Osteoblast (primary cell): Measurements from ENCODE around the gene SERPINB8. TPM values are rescaled to one million over a fixed set of nuclear protein-coding genes. Genes with fewer than 3 reads are reported as not detected.
A peak's percentile ranks its signal among the peaks of the same experiment; 100 is the strongest.
"Not testable (repeated sequence)": the region's sequence is repeated elsewhere in the genome, so short reads cannot be mapped to it uniquely, and the experiment has no call there.

ENCODE experiments used
- DNase-seq: peaks from one replicate; pipeline ENCODE4 v3.0.0; 2011; ENCODE audit warnings: low spot score, mixed read lengths; ENCODE audit not compliant: insufficient read length; ENCODE audit errors: missing footprints
- H2AFZ ChIP-seq: 2 replicates; pipeline ENCODE4 v1.6.0; 2011; ENCODE audit warnings: mild to moderate bottlenecking, low read length
- H3K27ac ChIP-seq: 2 replicates; pipeline ENCODE4 v1.5.1; 2011; ENCODE audit warnings: mild to moderate bottlenecking, low read depth, low read length, moderate library complexity
- H3K27me3 ChIP-seq: 2 replicates; pipeline ENCODE4 v1.6.0; 2012; ENCODE audit warnings: mild to moderate bottlenecking, control low read depth, inconsistent platforms, low read length, moderate library complexity; ENCODE audit not compliant: insufficient read depth
- H3K36me3 ChIP-seq: 2 replicates; pipeline ENCODE4 v1.5.1; 2011; ENCODE audit warnings: mild to moderate bottlenecking, low read length, control low read depth, moderate library complexity; ENCODE audit not compliant: insufficient read depth
- H3K4me1 ChIP-seq: 2 replicates; pipeline ENCODE4 v1.5.1; 2011; ENCODE audit warnings: mild to moderate bottlenecking, low read length, control low read depth, moderate library complexity; ENCODE audit not compliant: insufficient read depth
- H3K4me2 ChIP-seq: 2 replicates; pipeline ENCODE4 v1.6.0; 2011; ENCODE audit warnings: mild to moderate bottlenecking, low read length; ENCODE audit not compliant: insufficient read depth
- H3K4me3 ChIP-seq: fragments of 200-600 bp; sonication (generic); 3 replicates; pipeline ENCODE4 v1.5.1; 2012; ENCODE audit warnings: mild to moderate bottlenecking, low read length, inconsistent platforms; ENCODE audit not compliant: insufficient read depth
- H3K79me2 ChIP-seq: 2 replicates; pipeline ENCODE4 v1.6.0; 2012; ENCODE audit warnings: mild to moderate bottlenecking, low read length, control low read depth, inconsistent platforms; ENCODE audit not compliant: insufficient read depth
- H3K9me3 ChIP-seq: 2 replicates; pipeline ENCODE4 v1.5.1; 2011; ENCODE audit warnings: low read depth, low read length, control low read depth
- H4K20me1 ChIP-seq: 2 replicates; pipeline ENCODE4 v1.6.0; 2012; ENCODE audit warnings: mild to moderate bottlenecking, low read length, control low read depth; ENCODE audit not compliant: insufficient read depth
- CTCF ChIP-seq: IDR thresholded peaks from 2 replicates; pipeline ENCODE4 v1.5.1; 2011; ENCODE audit warnings: mild to moderate bottlenecking, low read depth, low read length, moderate library complexity; ENCODE audit errors: extremely low read depth
- total RNA-seq: library from RNA; depleted of rRNA; stranded (reverse); fragments of >200 nt; gene quantifications from 2 replicates; pipeline ENCODE4 v1.2.3, GENCODE V29; 2012

SERPINB8 gene
- total RNA-seq, 1 donor = 30.4 TPM

- no peak for TF ChIP-seq CTCF
- DNase-seq = no peak
- Histone ChIP-seq H4K20me1 (no peaks in the 10 kb centered on the region), H3K4me3 (no peak overlapping the region), H3K27ac (no peak overlapping the region), H3K9me3 (no peaks in the 10 kb centered on the region), H3K79me2 (no peaks in the 10 kb centered on the region), H3K4me2 (no peak overlapping the region), H3K36me3 (no peaks in the 10 kb centered on the region), H2AFZ (no peak overlapping the region), H3K27me3 (peaks cover 21% of the 10 kb centered on the region), H3K4me1 (no peaks in the 10 kb centered on the region)
These were observed 39.0 kb upstream of the SERPINB8 start for GRCh38 chr18:63930773-63931354.

DNA sequence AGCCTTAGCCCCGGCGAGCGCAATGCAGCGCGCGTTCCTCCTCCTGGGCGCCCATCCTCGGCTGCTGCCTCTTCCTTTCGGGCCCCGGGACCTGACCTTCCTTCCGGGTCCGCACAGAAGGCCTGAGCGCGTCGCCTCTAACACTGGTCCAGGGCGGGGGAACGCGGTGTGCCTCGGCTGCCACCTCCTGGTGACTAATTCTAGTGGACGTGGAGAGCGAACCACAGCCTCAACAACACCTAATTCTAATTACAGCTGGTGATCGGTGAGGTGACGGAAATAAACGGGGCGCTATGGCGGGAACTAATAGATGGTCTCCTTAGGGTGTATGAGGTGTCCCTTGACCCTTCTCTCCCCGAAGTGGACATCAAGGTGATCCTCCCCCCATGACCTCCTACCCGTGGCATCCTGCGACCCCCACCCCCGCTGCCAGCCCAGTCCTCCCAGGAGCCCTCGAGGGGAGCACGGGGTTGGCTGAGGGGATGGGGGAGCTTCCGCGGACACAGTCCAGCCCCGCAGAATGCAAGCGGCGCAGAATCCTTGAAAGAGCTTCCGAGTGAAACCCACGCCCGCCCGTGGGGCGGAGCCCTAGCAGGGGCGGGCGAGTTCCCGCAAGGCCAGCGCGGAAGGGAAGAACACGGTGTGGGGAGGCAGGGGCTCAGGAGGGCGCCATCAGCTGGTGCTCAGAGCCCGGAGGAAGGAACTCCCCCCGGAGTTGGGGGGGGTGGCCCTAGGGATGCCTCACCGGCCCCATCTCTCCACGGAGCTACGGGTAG, 33.5 kb upstream of the SERPINB8 start:
- H2AFZ ChIP-seq = peak overlapping the region; percentile 80
- peak; percentile 62 for TF ChIP-seq CTCF
- peak overlapping the region; percentile 89 for H3K4me2 ChIP-seq
- H4K20me1 ChIP-seq = no peaks in the 10 kb centered on the region
- H3K79me2 ChIP-seq = no peaks in the 10 kb centered on the region
- H3K4me3 ChIP-seq = peak overlapping the region; percentile 76
- H3K9me3 ChIP-seq = no peaks in the 10 kb centered on the region
- H3K27me3 ChIP-seq = peaks cover 32% of the 10 kb centered on the region
- peaks cover 5% of the 10 kb centered on the region for H3K4me1 ChIP-seq
- H3K36me3 ChIP-seq = no peaks in the 10 kb centered on the region
- no peak overlapping the region for H3K27ac ChIP-seq
- DNase-seq = peak; percentile 94

DNA sequence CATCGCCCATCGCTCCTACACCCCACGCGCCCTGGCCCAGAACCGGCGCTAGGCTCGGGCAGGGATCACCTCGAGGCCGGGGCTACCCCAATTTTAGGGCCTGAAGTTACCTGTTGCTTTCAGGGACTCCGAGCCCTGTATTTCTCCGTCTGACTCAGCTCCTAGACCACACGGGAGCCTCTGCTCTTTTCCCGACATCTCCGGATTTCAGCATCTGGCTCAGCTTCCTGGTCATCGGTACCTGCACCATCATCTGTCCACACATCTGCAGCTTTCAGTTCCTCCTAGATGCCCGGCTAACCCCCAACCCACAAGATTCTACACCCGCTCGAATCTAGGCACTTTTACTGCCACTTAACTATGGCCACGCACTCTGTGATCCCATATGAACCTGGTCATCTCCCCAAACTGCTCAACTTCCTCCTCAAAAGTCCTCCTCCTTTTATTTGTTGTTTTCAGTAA, 32.9 kb upstream of the SERPINB8 start:
- Histone ChIP-seq H3K27ac (no peak overlapping the region), H3K79me2 (no peaks in the 10 kb centered on the region), H3K4me1 (peaks cover 5% of the 10 kb centered on the region), H3K4me3 (peak overlapping the region; percentile 76), H3K36me3 (no peaks in the 10 kb centered on the region), H3K9me3 (no peaks in the 10 kb centered on the region), H3K4me2 (peak overlapping the region; percentile 89), H3K27me3 (peaks cover 32% of the 10 kb centered on the region), H2AFZ (peak overlapping the region; percentile 80), H4K20me1 (no peaks in the 10 kb centered on the region)
- TF ChIP-seq CTCF = no peak
- peak; percentile 37 for DNase-seq

DNA sequence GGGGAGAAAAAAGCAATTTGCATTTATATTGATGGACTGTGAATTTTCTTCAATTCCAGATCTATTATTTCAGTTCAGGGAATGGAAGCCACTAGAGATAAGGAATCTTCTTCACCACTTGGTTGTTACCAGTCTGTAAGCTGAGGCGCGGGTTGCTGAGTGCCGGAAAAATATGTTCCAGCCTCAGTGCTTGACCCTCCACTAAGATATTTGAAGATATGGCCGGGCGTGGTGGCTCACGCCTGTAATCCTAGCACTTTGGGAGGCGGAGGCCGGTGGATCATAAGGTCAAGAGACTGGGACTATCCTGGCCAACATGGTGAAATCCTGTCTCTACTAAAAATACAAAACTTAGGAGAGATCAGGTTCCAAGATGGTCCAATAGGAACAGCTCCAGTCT, 29.9 kb upstream of the SERPINB8 start:
- DNase-seq = no peak
- Histone ChIP-seq H3K4me3 (no peak overlapping the region), H3K4me2 (no peak overlapping the region), H3K9me3 (no peaks in the 10 kb centered on the region), H3K27me3 (peaks cover 15% of the 10 kb centered on the region), H3K79me2 (no peaks in the 10 kb centered on the region), H4K20me1 (no peaks in the 10 kb centered on the region), H3K27ac (no peak overlapping the region), H3K36me3 (no peaks in the 10 kb centered on the region), H3K4me1 (peaks cover 5% of the 10 kb centered on the region), H2AFZ (no peak overlapping the region)
- TF ChIP-seq CTCF = no peak

- not testable (repeated sequence) for H3K4me2 ChIP-seq, H3K79me2 ChIP-seq, H3K36me3 ChIP-seq, DNase-seq, H3K4me1 ChIP-seq, H3K4me3 ChIP-seq, H3K27ac ChIP-seq, H4K20me1 ChIP-seq, H2AFZ ChIP-seq, H3K9me3 ChIP-seq
- H3K27me3 ChIP-seq = peaks cover 15% of the 10 kb centered on the region
These were observed 29.3 kb upstream of the SERPINB8 start for GRCh38 chr18:63940543-63941050.
